GM19043 (cell line): ENCODE measurements around the gene NOL9.
"Not testable (repeated sequence)": the region's sequence is repeated elsewhere in the genome, so short reads cannot be mapped to it uniquely, and the experiment has no call there.

Source experiments
- ATAC-seq: cut with Tn5 transposase; IDR thresholded peaks from one replicate; pipeline ENCODE4 v1.9.1; 2021; ENCODE audit warnings: low read depth; ENCODE audit not compliant: unreplicated experiment

NOL9 gene

DNA sequence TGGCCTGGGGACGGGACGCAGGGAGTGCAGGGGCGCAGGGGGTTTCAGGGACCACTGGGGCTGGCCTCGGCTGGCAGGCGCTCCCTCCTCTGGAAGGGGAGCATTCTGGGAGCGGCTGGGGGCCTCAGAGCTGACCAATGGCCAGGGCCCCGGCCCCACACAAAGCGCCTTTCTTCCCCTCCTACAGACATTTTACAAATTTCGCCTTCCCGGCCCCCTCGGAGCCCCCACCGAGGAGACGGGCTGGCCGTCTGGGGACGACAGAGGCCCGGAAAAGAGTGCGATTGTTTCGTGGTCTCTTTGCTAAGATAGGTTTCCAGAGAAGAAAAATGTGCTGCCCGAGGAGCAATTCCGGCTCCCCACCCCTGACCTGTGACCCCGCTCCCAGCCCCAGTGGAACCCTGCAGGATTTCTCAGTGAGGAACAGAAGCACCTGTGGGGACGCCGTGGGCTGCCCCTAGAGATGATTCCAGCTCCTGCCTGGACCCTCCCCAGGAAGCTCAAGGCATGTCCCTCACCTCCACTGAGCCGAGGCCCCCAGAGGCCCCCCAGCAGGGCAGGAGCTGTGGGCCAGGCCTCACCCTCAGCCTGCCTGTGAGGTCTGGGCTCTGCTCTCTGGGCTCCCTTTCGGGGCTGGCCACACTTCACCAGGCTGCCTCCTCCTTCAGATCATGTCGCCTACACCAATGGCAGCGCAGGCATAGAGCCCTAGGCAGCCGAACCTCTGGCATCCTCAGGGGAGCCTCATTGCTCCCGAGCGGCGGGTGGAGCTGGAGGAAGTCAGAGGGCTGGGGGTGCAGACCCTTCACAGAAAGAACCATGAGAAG is 47.9 kb downstream of the NOL9 start:
- no peak for ATAC-seq

DNA sequence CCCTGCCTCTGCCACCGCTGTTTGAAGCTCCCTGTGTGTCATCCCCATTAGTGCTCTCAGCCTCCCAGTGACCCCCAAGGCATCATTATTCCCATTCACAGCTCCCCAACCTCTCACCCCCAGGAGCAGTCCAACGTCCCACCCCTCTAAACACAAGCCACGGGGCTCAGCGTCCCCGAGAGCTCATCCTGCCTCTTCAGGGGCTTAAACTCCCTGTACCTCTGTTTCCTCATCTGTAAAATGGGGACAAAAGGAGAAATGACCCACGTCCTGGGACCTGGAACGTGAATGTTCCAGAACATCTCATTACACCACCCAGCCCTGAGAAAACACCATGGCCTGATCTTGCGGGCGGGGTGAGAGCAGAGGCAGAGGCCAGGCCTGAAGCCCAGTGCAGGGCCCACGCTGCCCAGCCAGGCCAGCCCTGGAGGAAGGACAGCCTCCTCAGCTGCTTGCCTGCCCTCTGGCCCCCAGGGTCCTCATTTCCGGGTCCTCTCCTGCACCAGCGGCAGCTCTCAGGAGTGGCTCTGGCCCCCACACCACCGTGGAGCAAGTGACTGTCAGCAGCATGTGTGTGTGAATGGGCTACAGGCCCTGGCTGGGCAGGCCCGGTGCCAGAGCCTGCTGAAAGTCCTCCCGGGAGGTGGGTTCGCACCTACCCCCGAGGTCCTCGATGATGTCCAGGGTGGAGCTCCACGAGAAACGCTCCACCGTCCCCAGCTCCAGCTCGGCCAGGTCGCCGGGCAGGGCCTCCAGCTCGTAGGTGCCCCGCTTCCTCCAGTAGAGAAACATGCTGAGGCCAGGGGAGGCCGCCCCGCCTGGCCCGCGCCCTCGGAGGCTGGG is 48.7 kb downstream of the NOL9 start:
- ATAC-seq: no peak

DNA sequence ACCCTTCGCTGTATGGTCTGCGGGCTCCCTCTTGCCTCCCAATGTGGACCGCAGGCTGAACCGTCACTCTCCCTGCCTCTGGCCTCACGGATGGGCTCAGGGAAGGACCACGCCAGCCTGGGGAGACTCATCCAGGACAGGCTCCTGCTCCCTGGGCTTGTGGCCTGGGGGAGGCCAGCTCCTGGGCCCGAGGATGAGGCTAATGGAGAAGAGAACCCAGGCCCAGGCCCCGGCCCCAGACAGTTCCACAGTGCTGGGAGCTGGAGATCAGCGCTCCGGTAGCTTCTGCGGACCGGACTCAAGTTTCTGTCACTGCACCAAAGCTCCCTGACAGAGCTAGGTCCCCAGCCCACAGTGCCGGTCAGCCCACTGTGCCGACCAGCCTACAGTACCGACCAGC is 49.4 kb downstream of the NOL9 start:
- no peak for ATAC-seq

DNA sequence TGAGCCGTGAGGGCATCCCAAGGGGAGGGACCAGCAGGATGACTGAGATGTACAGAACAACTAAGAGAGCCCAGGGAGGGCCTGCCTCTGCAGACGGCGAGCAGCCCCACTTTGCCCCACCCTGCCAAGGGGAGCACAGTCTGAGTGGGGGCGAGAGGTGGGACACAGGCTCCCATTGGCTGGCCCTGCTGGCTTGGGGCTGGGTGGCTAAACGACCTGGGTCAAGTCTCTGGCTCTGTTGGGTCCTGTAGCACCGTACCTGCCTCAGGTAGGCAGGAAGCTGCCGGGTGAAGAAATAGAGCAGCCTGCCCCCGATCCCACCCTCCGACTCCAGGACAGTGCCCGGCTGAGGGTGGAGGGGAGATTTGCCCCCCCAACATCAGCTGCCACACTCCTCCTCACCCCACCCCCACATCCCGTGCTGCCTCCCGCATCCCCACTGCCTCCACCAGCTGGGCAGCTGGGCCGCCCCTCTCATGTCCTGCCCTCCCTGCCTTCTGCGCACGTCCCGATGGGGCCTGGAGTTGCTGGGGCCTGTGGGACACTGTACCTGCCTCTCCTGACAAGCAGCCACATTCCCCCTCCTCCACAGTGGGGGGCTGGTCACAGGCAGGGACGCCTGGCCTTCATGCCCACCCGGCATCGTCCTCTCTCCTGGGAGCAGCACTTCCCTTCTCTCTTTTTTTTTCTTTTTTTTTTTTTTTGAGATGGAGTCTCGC is 50.3 kb downstream of the NOL9 start:
- ATAC-seq: no peak

DNA sequence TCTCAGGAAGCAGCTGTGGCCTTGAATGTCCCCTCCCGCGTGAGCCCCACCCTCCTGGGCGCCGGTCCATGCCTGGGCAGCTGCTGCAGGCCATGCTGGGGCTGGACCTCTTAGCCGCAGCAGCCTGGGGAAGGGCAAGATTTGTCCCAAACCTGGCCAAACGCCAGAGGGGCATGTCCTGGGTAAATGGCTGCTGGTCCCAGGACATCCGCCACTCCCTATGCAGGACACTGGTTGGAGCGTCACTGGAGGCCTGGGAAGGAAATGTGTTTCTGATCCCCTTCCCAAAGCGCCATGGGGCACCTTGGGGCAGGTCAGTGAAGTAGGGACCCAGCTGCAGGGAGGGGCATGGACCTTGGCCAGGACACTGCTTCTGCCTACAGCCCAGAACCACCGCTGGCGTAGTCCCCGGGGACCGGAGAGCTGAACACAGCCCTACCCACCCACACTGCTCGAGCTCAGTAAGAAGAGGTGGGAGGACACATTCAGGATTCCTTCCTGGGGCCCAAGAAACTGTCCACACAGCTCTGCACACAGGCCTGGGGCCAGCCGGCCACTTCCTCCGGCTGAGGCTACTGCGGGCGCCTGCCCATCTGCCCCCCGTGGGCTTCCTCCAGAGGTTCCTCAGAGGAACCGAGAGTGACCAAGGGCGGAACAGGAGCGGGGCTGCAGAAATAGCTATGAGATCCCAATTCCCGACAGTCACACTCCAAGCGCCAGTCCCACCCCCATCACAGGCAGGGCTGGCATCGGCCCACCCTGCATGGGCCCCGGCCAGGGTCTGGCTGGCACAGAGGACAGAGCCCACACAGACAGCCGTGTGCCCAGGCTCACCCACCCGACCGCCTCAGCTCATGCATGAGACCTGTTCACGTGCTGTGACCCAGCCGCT is 52.1 kb downstream of the NOL9 start:
- no peak for ATAC-seq

DNA sequence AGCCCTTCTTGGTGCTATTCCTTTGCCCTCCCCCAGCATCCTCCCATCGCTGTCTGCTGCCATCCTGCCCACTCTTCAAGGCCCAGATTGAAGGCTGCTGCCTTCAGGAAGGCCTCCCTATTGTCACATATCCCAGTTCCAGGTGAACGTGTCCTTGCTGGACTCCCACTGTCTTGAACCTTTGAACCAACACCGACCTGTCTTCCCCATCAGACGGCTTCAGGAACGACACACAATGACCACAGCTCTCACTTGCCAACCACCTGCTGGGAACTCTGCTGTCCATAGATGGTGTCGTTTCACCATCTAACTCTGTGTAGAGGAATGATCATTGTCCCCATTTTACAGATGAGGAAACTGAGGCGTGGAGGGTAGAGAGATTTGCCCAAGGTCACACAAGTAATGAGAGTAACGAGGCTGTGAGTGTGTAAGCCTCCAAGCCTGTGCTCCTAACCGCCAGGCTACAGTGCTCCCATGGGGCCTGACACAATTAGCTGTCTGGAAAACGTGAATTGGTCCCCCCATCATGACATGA is 53.0 kb downstream of the NOL9 start:
- no peak for ATAC-seq

DNA sequence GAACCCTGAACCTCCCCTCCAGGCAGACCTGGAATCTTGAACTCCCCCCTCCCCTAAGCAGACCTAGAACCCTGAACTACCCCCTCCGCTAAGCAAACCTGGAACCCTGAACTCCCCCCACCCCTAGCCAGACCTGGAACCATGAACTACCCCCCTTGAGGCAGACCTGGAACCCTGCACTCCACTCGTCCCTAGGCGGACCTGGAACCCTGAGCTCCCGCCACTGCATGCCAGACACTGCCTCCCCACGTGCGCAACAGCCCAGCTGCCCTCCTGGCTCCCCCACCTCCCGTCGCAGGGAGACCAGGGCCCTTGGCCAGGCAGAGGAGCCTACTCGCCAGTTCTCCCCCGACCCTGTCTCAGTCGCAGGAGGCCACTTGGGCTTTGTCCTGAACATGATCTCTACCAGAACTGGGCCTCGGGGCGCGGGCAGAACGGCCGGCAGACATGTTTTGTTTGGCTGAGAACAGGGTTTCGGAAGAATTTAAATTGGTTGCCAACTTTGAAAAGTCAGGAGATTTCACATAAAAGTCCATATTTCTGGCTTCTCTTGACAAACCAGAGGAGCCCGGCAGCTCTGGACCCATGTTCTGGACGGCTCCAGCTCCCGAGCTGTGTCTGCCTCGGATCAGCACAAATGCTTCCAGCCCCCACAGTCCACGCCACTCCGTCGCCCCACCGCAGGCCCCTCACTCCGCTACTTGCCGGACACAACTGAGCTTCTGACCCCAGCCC is 53.6 kb downstream of the NOL9 start:
- no peak for ATAC-seq

DNA sequence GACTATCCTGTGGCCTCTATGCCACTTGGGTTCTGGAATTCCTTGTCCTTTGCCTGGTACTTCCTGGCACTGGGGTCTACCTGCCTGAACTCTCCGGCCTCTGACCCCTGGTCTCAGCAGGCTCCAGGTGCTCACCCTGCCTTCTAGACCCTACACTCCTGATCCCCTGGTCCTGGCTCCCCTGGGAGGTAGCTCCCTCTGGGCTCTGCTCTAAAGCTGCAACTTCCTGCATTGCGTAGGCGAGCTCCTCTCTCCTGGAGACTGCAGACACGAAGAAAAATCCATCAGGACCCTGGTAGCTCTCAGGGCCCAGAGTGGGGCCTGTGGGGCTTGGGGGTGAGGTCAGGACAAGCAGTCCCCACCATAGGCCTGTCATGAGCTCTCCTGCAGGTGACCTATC is 55.0 kb downstream of the NOL9 start:
- ATAC-seq: no peak

DNA sequence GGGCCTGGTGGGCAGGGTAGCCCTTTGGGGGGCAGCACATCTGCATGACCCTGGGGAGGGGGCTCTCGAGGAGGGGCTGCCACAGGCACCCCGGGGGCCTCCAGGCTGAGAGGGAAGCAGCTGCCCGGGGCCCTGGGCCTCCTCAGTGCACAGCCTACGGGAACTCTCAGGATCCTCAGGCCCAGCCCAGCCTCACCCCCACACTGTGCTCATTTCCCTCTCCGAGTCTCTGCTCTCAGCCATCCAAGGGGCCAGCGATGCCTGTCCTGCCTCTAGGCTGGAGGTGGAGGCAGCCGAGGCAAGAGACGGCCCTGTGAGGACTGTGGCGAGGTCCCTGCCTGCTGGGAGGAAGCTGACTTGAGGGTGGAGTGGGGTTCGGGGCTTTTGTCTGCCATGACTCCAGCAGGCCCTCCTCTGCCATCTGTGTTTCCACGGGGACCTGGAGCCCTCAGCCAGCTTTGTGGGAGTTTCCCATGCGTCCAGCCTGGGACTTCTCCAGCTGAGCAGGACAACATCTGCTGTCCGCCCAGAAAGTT is 55.7 kb downstream of the NOL9 start:
- ATAC-seq: no peak

DNA sequence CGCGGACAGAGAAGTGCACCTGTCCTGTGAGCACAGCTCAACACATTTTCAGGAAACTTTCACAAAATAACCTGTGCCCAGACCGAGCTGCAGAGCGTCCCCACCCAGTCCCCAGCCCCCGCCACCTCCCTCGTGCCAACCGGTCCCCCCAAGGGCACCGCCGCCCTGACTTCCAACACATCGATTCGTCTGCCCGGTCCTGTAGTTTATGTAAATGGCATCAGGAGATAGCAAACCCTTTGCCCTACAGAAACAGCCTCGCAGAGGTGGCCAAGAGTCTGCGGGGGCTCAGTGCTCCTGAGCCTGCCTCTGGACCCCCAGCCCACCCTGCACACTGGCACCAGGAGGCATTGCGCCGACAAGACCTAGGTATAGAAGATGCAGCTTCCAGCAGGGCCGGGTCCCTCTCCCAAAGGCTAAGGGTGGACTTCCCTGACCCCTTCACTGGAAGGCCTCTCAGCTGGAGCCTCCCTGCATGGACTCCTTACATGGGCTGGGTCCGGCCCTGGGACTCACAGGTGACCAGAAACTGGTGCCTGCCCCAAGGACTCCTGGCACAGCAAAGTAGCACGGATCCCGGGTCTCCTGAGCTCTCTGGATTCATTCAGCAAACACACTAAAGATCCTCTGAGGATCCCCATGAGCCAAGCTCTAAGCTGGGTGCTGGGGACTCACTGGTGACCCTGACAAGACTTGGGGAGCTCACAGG is 56.3 kb downstream of the NOL9 start:
- no peak for ATAC-seq

DNA sequence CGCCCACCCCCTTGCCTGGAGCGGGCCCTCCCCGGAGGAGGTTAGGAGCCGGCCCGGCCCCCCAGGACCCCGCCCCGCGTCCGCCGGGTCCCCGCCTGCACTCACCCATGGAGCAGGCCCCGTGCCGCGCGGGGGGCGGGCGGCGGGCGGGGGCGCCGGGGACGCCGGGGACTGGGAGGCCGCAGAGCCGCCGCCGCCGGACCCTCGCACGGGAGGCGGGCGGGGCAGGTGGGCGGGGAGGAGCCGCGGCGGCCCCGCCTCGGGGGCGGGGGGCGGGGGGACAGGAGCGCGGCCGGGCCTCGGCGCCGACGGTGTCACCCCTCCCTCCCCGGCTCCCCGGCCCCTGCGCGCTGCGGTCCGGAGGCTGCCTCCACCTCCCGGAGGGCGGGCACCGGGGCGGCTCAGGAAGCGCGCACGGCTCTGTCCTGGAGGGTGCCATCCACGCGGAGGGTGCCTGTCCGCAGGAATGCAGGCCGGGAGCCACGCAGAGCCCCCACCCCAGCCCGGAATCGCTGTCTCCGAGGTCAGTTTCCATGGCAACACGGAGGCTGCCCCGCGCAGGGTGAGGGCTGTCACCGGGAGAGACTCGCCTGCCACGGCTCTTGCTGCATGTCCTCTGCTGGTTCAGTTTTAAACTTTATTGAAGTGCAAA is 57.0 kb downstream of the NOL9 start:
- ATAC-seq: no peak

DNA sequence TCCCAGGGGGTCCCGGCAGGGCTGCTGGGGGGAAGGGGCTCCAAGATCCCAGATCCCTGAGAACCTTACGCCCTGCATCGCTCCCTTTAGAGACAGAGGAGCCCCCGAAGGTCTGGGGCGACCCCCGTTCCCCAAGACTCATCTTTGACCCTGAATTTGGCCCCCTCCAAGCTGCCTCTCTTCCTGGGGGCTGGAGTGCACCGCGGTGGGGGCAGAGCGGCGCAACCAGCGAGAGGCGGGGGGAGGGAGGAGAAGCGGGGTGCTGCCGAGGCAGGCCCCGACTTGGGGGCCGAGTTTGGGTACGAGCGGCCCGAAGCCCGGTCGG is 57.5 kb downstream of the NOL9 start:
- no peak for ATAC-seq

DNA sequence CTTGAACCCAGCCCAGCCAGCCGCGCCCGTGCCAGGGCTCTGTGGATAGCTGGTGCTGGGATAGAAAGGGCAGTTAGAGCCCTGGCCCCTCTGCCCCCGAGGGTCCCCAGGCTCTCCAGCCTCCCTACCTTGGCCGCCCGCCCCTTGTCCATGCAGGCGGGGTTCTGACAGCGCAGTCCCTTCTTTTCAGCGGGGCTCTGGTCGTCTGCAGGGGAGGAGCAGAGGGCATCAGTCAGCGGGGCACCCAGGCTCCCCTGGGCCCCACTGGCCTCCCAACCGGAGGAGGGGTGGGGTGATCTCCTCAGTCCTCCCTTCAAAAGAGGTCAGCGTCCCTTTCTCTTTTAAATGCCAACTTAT is 58.0 kb downstream of the NOL9 start:
- ATAC-seq: no peak

DNA sequence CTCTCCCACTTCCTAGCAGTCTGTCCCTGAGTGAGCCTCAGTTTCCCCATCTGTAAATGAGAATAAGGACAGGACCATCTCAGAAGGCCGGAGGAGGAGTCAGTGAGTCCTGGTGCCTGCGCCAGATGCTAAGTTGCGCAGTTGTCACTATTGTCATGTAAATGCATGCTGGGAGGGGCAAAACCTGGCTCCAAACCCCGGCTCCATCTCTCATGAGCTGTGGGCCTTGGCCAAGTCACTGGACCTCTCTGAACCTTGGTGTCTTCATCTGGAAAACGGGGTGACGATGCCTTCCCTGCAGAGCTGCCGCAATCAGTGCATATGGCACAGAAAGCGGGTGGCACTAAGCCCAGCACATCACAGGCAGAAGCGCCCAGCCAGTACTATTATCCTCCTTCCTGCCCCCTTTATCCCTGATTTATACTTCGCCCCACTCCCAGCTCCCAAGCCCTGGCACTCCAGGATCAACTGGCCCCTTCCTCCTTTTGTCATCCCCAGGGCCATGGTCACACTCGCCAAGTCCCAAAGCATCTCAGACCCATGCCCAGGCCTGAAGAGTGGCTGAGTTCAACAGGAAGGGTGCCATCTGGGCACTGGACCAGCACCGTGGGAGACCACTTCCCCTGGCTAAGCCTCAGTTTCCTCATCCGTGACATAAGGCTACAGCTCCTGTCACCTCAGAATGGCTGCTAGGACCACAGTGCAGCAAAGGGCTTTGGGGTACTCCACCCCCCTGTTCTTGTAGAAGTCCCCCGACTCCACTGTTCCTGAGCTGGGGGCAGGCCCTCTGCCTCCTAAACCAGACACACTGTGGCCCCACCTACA is 58.6 kb downstream of the NOL9 start:
- no peak for ATAC-seq

DNA sequence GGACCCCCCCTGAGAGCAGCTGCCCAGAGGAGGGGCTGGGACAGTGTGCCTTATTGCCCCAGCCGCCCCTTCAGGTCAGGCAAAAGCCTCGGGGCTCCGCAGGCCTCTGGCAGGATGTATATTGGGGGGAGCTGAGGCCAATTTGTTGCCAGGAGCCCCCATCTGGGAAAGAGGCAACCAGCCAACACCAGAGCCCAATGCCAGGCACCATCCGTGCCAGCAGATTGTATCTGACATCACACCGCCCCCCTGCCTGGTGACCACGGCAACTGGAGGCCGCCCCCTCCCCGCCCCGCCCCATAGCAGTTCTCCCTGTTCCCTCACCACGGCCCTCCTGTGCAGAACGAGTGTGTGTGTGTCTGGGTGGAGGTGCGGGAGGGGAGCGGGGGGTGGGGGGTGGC is 59.3 kb downstream of the NOL9 start:
- no peak for ATAC-seq

DNA sequence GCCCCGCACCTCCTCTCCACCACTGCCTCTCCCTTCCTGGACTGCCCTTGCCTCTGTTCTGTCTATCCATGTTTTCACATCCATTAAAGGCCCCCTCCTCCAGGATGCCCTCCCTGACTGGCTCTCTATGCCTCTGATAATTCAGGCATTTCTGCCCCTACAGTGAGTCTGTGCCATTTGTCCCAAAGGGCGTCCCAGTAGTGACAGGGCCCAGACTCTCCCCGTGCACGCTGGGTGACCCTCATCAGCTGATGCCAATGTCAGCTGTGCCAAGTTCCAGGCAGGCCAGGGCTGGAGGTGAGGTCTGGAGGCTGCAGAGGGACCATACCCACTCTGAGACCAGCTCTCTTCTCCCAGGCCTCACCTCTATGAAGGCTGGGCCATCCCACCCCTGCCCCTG is 59.7 kb downstream of the NOL9 start:
- ATAC-seq: no peak

DNA sequence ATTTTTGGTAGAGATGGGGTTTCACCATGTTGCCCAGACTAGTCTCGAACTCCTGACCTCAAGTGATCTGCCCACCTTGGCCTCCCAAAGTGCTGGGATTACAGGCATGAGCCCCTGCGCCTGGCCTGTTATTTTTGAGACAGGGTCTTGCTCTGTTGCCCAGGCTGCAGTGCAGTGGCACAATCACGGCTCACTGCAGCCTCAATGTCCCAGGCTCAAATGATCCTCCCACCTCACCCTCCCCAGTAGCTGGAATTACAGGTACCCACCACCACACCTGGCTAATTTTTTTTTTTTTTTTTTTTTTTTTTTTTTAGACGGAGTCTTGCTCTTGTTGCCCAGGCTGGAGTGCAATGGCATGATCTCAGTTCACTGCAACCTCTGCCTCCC is 60.5 kb downstream of the NOL9 start:
- ATAC-seq: not testable (repeated sequence)
